ENCODE data around the gene DDAH1.

The DDAH1 gene

DNA sequence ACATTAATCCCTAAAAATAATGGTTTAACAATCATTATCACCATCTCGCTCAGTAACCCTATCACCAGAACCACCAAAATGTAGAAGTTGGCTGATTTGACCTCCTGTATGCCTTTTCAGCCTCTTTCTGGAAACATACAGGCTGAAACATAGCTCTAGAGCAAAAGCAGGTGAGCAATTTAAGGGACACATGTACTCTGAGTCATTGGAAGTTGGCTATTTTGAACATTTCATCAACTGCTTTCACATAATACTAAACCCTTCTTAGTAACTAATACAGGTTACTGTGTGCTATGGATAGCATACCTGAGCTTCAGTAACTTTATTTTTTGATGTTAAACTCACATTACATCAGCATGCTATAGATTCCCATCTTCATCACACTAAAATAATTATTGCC, 19.8 kb upstream of the DDAH1 start:
- H3K27me3 ChIP-seq (ENCODE audit: insufficient read depth, low read length, poor library complexity, severe bottlenecking): no peaks in the 10 kb centered on the region
- H3K79me2 ChIP-seq (ENCODE audit: insufficient read depth, low read length): no peaks in the 10 kb centered on the region
- no peak for TF ChIP-seq EZH2phosphoT487 (IDR thresholded peaks at IDR 0.05; ENCODE audit: borderline replicate concordance)
- TF ChIP-seq, protein P1, sequence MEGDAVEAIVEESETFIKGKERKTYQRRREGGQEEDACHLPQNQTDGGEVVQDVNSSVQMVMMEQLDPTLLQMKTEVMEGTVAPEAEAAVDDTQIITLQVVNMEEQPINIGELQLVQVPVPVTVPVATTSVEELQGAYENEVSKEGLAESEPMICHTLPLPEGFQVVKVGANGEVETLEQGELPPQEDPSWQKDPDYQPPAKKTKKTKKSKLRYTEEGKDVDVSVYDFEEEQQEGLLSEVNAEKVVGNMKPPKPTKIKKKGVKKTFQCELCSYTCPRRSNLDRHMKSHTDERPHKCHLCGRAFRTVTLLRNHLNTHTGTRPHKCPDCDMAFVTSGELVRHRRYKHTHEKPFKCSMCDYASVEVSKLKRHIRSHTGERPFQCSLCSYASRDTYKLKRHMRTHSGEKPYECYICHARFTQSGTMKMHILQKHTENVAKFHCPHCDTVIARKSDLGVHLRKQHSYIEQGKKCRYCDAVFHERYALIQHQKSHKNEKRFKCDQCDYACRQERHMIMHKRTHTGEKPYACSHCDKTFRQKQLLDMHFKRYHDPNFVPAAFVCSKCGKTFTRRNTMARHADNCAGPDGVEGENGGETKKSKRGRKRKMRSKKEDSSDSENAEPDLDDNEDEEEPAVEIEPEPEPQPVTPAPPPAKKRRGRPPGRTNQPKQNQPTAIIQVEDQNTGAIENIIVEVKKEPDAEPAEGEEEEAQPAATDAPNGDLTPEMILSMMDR (conservative IDR thresholded peaks at IDR 0.05; ENCODE audit: low read length): no peak
- no peaks in the 10 kb centered on the region for H3F3A ChIP-seq (ENCODE audit: low read depth)
- no peak overlapping the region for H3K4me3 ChIP-seq (ENCODE audit: low read length, poor library complexity, severe bottlenecking)
- no peaks in the 10 kb centered on the region for H3K9me3 ChIP-seq (ENCODE audit: insufficient read depth, low read depth, low read length)
- H3K36me3 ChIP-seq (ENCODE audit: insufficient read depth, low read length): no peaks in the 10 kb centered on the region
- H3K9ac ChIP-seq (ENCODE audit: low read depth, low read length, poor library complexity, severe bottlenecking): no peak overlapping the region
- no peaks in the 10 kb centered on the region for H4K20me1 ChIP-seq (ENCODE audit: insufficient read depth, low read length, poor library complexity, severe bottlenecking)
- H3K4me1 ChIP-seq (ENCODE audit: insufficient read depth, low read length, poor library complexity, severe bottlenecking): no peaks in the 10 kb centered on the region
- H3K9me2 ChIP-seq (replicated peaks; ENCODE audit: low read depth, low read length): no peaks in the 10 kb centered on the region
- H2AFZ ChIP-seq (ENCODE audit: low read length): no peak overlapping the region
- H3K4me2 ChIP-seq (ENCODE audit: low read depth, low read length, poor library complexity, severe bottlenecking): no peak overlapping the region

DNA sequence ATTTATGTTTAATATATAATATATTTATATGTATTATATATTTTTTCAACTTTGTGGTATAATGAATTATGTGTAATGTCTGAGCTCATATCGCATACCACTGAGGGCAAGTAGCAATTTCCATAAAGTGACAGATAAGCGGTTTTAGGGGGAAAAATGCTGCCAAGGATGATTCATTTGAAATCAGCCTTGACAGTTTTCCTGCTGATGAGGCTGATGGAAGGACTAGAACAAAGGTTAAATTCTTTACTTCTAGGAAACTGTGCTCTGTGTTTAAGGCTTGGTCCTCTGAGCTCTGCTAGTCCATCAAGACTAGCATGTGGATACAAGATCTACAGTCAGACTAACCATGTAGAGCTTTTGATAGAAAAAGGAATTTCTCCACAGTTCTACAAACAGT, 19.3 kb upstream of the DDAH1 start:
- Histone ChIP-seq H3K9ac (ENCODE audit: low read depth, low read length, poor library complexity, severe bottlenecking) (no peak overlapping the region), H3F3A (ENCODE audit: low read depth) (no peaks in the 10 kb centered on the region), H3K79me2 (ENCODE audit: insufficient read depth, low read length) (no peaks in the 10 kb centered on the region), H3K9me3 (ENCODE audit: insufficient read depth, low read depth, low read length) (no peaks in the 10 kb centered on the region), H3K27me3 (ENCODE audit: insufficient read depth, low read length, poor library complexity, severe bottlenecking) (no peaks in the 10 kb centered on the region), H3K9me2 (replicated peaks; ENCODE audit: low read depth, low read length) (no peaks in the 10 kb centered on the region), H2AFZ (ENCODE audit: low read length) (no peak overlapping the region), H3K36me3 (ENCODE audit: insufficient read depth, low read length) (no peaks in the 10 kb centered on the region), H3K4me3 (ENCODE audit: low read length, poor library complexity, severe bottlenecking) (no peak overlapping the region), H4K20me1 (ENCODE audit: insufficient read depth, low read length, poor library complexity, severe bottlenecking) (no peaks in the 10 kb centered on the region), H3K4me1 (ENCODE audit: insufficient read depth, low read length, poor library complexity, severe bottlenecking) (no peaks in the 10 kb centered on the region), H3K4me2 (ENCODE audit: low read depth, low read length, poor library complexity, severe bottlenecking) (no peak overlapping the region)
- no peak for TF ChIP-seq EZH2phosphoT487 (IDR thresholded peaks at IDR 0.05; ENCODE audit: borderline replicate concordance)
- TF ChIP-seq, protein P1 (conservative IDR thresholded peaks at IDR 0.05; ENCODE audit: low read length): no peak

DNA sequence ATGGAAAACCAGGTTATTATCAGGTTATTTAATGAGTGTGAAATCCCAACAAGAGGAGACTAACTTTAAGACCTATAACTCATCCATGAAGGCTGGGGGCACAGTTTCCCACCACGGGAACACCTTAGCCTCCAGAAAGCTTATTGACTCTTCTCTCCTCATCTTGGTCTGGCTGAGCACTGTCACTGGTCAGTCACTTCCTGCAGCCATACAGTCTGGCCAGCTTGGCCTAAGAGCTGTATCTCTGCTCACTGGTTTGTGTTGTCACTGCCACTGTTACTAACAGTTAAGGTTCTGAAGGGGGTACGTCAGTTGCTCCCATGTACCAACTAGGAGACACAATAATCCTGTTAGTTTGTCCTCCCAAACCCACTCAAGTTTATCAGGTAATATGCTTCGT, 16.7 kb upstream of the DDAH1 start:
- TF ChIP-seq EZH2phosphoT487 (IDR thresholded peaks at IDR 0.05; ENCODE audit: borderline replicate concordance): no peak
- TF ChIP-seq, protein P1 (conservative IDR thresholded peaks at IDR 0.05; ENCODE audit: low read length): no peak
- Histone ChIP-seq H3K4me3 (ENCODE audit: low read length, poor library complexity, severe bottlenecking) (no peak overlapping the region), H3K4me2 (ENCODE audit: low read depth, low read length, poor library complexity, severe bottlenecking) (no peak overlapping the region), H4K20me1 (ENCODE audit: insufficient read depth, low read length, poor library complexity, severe bottlenecking) (no peaks in the 10 kb centered on the region), H2AFZ (ENCODE audit: low read length) (no peak overlapping the region), H3K9me2 (replicated peaks; ENCODE audit: low read depth, low read length) (no peaks in the 10 kb centered on the region), H3K79me2 (ENCODE audit: insufficient read depth, low read length) (no peaks in the 10 kb centered on the region), H3K9ac (ENCODE audit: low read depth, low read length, poor library complexity, severe bottlenecking) (no peak overlapping the region), H3K36me3 (ENCODE audit: insufficient read depth, low read length) (no peaks in the 10 kb centered on the region), H3K4me1 (ENCODE audit: insufficient read depth, low read length, poor library complexity, severe bottlenecking) (no peaks in the 10 kb centered on the region), H3F3A (ENCODE audit: low read depth) (no peaks in the 10 kb centered on the region), H3K9me3 (ENCODE audit: insufficient read depth, low read depth, low read length) (no peaks in the 10 kb centered on the region), H3K27me3 (ENCODE audit: insufficient read depth, low read length, poor library complexity, severe bottlenecking) (no peaks in the 10 kb centered on the region)
